Lower leg skin (tissue), 4 donors: ENCODE measurements around the gene PRRG3. TPM values are rescaled to one million over a fixed set of nuclear protein-coding genes. Genes with fewer than 3 reads are reported as not detected.
A peak's percentile ranks its signal among the peaks of the same experiment; 100 is the strongest.

Source experiments
- DNase-seq, 2 donors: peaks; one replicate each; pipeline ENCODE4 v3.0.0-alpha.2; 2019; ENCODE audit warnings: low spot score in 2 of 2
- H3K4me3 ChIP-seq: fragments of 200-600 bp; sonication (generic); 2 replicates; pipeline ENCODE4 v1.5.1; 2017; ENCODE audit warnings: mild to moderate bottlenecking, low read depth; ENCODE audit not compliant: poor library complexity, severe bottlenecking
- CTCF ChIP-seq, 3 donors: fragments of 450-650 bp; IDR thresholded peaks; one replicate each; pipeline ENCODE4 v1.5.1; 2016; ENCODE audit warnings: antibody characterized with exemption in 3 of 3, mild to moderate bottlenecking in 3 of 3, moderate library complexity in 2 of 3
- POLR2A ChIP-seq, 2 donors: fragments of 450-650 bp; IDR thresholded peaks; one replicate each; pipeline ENCODE4 v1.6.1; 2016 to 2017; ENCODE audit warnings: antibody characterized with exemption in 2 of 2, mild to moderate bottlenecking in 1 of 2, moderate library complexity in 1 of 2
- WGBS, 2 donors: methylation state at CpG; one replicate each; pipeline ENCODE4 v1.1.5; 2018; 5-methylcytosine and 5-hydroxymethylcytosine counted together
- intact Hi-C: fragments of 100-400 bp; cut with DNase I; formaldehyde crosslinking; loops from one replicate; pipeline ENCODE4 v1.15.0; 2023; ENCODE audit warnings: low total_unique reads
- total RNA-seq, 4 donors: library from RNA; depleted of rRNA; stranded (reverse); fragments of >200 nt; gene quantifications; one replicate each; pipeline ENCODE4 v1.1.0, GENCODE V29; 2016

Gene PRRG3
- total RNA-seq, 4 donors from 2014 or later, result 0.13 to 1.2 (median 0.35) TPM

- DNase-seq, result no peak
- TF ChIP-seq POLR2A (IDR thresholded peaks at IDR 0.05) (no peak), CTCF (IDR thresholded peaks at IDR 0.05) (no peak)
- 45 to 48% methylated on average over 3 of the region's 3 CpGs for WGBS, 2 donors
Measured at GRCh38 chrX:151715752-151716151, 20.5 kb downstream of the PRRG3 start, which contains the start of gene FATE1. Gene FATE1, plus strand, starts transcription at chrX:151716035. Its CDS starts 85 bp downstream, at chrX:151716120.

GRCh38 chrX:151722241-151722846 is 27.1 kb downstream of the PRRG3 start:
- no peak for TF ChIP-seq POLR2A (IDR thresholded peaks at IDR 0.05)
- 43 to 62% methylated on average over 22 to 24 of the region's 24 CpGs for WGBS, 2 donors
- no peak for DNase-seq
- H3K4me3 ChIP-seq, result no peak overlapping the region
- intact Hi-C loops, result no loop called here

More at GRCh38 chrX:151715752-151716151, 20.5 kb downstream of the PRRG3 start, which contains the start of gene FATE1:
- intact Hi-C loops, result no loop called here
- no peak within 1 kb of the TSS for H3K4me3 ChIP-seq

- TF ChIP-seq CTCF (IDR thresholded peaks at IDR 0.05) (no peak), POLR2A (IDR thresholded peaks at IDR 0.05) (no peak)
- intact Hi-C loops, result no loop called here
- WGBS, 2 donors, result 83 to 87% methylated on average over 6 to 7 of the region's 7 CpGs
- no peak for DNase-seq
- no peak overlapping the region for H3K4me3 ChIP-seq
Measured at GRCh38 chrX:151723156-151723760, 28.0 kb downstream of the PRRG3 start.

- no peak overlapping the region for H3K4me3 ChIP-seq
- intact Hi-C loops, result no loop called here
- DNase-seq, result peak in 1 of 2 donors; percentile 74
- TF ChIP-seq POLR2A (IDR thresholded peaks at IDR 0.05) (no peak), CTCF (IDR thresholded peaks at IDR 0.05) (no peak)
- 45 to 55% methylated on average over 4 to 7 of the region's 7 CpGs for WGBS, 2 donors
Measured at GRCh38 chrX:151724563-151725337, 29.5 kb downstream of the PRRG3 start.

- H3K4me3 ChIP-seq, result no peak overlapping the region
- WGBS, 2 donors, result 25% methylated on average over 1 of the region's 1 CpG; no CpG with 5 or more reads in 1 of the 2 donors
- DNase-seq, result peak in 1 of 2 donors; percentile 25
- intact Hi-C loops, result no loop called here
- TF ChIP-seq CTCF (IDR thresholded peaks at IDR 0.05), result no peak
- no peak for TF ChIP-seq POLR2A (IDR thresholded peaks at IDR 0.05)
Measured at GRCh38 chrX:151725338-151725614, 30.0 kb downstream of the PRRG3 start.

- intact Hi-C loops, result no loop called here
- peak in 1 of 2 donors; percentile 80 for DNase-seq
- no peak for TF ChIP-seq POLR2A (IDR thresholded peaks at IDR 0.05)
- no peak for TF ChIP-seq CTCF (IDR thresholded peaks at IDR 0.05)
- H3K4me3 ChIP-seq, result no peak overlapping the region
- WGBS, 2 donors, result 71% methylated on average over 5 of the region's 5 CpGs; no CpG with 5 or more reads in 1 of the 2 donors
Measured at GRCh38 chrX:151726751-151727150, 31.5 kb downstream of the PRRG3 start.
